OCI-LY3 (cell line): Measurements from ENCODE around the gene FANCE.

Source experiments
- H2AFZ ChIP-seq: fragments of 200-600, 300-600 bp; shearing (Covaris generic); 2 replicates; pipeline ENCODE4 v1.6.0; 2014; ENCODE audit warnings: antibody characterized with exemption, low read depth, low read length
- H3K27ac ChIP-seq: fragments of 200-600, 300-600 bp; sonication (generic); 2 replicates; pipeline ENCODE4 v1.5.1; 2014; ENCODE audit warnings: mild to moderate bottlenecking, low read length, moderate library complexity, mixed read lengths
- H3K27me3 ChIP-seq: fragments of 200-600, 300-600 bp; sonication (generic); 2 replicates; pipeline ENCODE4 v1.6.1; 2014; ENCODE audit warnings: low read depth, low read length, mixed read lengths
- H3K36me3 ChIP-seq: fragments of 200-600, 300-600 bp; sonication (generic); replicated peaks from 2 replicates; pipeline ENCODE3; 2014; ENCODE audit warnings: low read depth, low read length, mixed read lengths
- H3K4me1 ChIP-seq: fragments of 300-600, 200-600 bp; sonication (generic); 2 replicates; pipeline ENCODE4 v1.6.1; 2014; ENCODE audit warnings: low read length, mixed read lengths
- H3K4me2 ChIP-seq: fragments of 200-600, 300-600 bp; sonication (generic); 2 replicates; pipeline ENCODE4 v1.6.1; 2014; ENCODE audit warnings: low read length, mixed read lengths
- H3K4me3 ChIP-seq: fragments of 300-600, 200-600 bp; sonication (generic); 2 replicates; pipeline ENCODE4 v1.5.1; 2014; ENCODE audit warnings: antibody characterized with exemption, mild to moderate bottlenecking, low read length, moderate library complexity
- H3K79me2 ChIP-seq: fragments of 300-600, 200-600 bp; shearing (Covaris generic); 2 replicates; pipeline ENCODE4 v1.6.1; 2014; ENCODE audit warnings: mild to moderate bottlenecking, low read length, mixed read lengths
- H3K9ac ChIP-seq: fragments of 300-600, 200-600 bp; shearing (Covaris generic); 2 replicates; pipeline ENCODE4 v1.6.0; 2014; ENCODE audit warnings: mild to moderate bottlenecking, low read length, moderate library complexity
- H3K9me3 ChIP-seq: fragments of 200-600, 300-600 bp; shearing (Covaris generic); 2 replicates; pipeline ENCODE4 v1.6.1; 2014; ENCODE audit warnings: low read length, mixed read lengths; ENCODE audit not compliant: insufficient read depth
- H4K20me1 ChIP-seq: fragments of 200-600, 300-600 bp; sonication (generic); 2 replicates; pipeline ENCODE4 v1.6.1; 2016; ENCODE audit warnings: low read length, mixed read lengths; ENCODE audit not compliant: insufficient read depth
- EZH2phosphoT487 ChIP-seq: fragments of 200-600 bp; shearing (Covaris generic); IDR thresholded peaks from 2 replicates; pipeline ENCODE4 v1.6.1; 2018; ENCODE audit warnings: antibody characterized with exemption, mixed run types, low read depth
- TF ChIP-seq, protein P1 (sequence below): fragments of 200-600, 300-600 bp; sonication (generic); IDR thresholded peaks from 2 replicates; pipeline ENCODE4 v1.5.1; 2014; ENCODE audit warnings: antibody characterized with exemption, low read length, low read depth

Gene FANCE

DNA sequence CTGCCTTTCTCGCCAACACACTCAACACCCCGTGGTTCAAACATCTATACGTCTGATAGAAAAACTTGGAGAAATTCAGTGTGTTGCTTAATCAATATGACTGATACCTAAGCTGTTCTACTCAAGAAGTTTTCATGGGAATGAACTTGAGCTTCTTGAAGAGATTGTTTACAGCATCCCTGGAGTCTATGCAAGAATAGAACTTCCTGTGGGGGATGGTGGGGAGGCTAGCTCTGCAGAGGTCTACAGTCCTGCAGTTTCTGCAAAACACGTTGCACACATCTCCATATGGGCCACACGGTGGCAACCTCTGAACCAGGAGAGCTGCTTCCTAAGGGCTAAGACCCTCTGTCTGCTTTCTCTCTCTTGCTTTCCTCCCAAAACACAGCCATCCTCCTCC lies 32.7 kb upstream of the FANCE start:
- no peak overlapping the region for H3K27ac ChIP-seq
- no peaks in the 10 kb centered on the region for H3K27me3 ChIP-seq
- H3K9me3 ChIP-seq, result no peaks in the 10 kb centered on the region
- H4K20me1 ChIP-seq, result no peaks in the 10 kb centered on the region
- no peak overlapping the region for H3K9ac ChIP-seq
- H2AFZ ChIP-seq, result no peak overlapping the region
- H3K36me3 ChIP-seq, result no peaks in the 10 kb centered on the region
- no peaks in the 10 kb centered on the region for H3K4me1 ChIP-seq
- TF ChIP-seq, protein P1, sequence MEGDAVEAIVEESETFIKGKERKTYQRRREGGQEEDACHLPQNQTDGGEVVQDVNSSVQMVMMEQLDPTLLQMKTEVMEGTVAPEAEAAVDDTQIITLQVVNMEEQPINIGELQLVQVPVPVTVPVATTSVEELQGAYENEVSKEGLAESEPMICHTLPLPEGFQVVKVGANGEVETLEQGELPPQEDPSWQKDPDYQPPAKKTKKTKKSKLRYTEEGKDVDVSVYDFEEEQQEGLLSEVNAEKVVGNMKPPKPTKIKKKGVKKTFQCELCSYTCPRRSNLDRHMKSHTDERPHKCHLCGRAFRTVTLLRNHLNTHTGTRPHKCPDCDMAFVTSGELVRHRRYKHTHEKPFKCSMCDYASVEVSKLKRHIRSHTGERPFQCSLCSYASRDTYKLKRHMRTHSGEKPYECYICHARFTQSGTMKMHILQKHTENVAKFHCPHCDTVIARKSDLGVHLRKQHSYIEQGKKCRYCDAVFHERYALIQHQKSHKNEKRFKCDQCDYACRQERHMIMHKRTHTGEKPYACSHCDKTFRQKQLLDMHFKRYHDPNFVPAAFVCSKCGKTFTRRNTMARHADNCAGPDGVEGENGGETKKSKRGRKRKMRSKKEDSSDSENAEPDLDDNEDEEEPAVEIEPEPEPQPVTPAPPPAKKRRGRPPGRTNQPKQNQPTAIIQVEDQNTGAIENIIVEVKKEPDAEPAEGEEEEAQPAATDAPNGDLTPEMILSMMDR, result no peak
- TF ChIP-seq EZH2phosphoT487, result no peak
- no peaks in the 10 kb centered on the region for H3K79me2 ChIP-seq
- no peak overlapping the region for H3K4me2 ChIP-seq
- H3K4me3 ChIP-seq, result no peak overlapping the region

DNA sequence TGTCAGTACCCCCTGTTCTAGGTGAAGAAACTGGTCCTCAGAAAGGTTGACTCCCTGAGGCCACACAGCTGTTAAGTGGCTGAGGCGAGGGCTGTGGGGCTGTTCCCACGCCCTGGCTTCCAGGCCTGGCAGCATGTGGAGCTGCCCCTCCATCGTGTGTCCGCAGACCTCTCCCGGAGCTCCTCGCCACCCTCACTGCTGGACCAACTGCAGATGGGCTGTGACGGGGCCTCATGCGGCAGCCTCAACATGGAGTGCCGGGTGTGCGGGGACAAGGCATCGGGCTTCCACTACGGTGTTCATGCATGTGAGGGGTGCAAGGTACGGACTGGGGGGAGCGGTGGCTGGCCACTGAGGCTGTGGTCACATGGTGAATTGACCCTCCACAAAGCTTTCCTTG lies 32.2 kb upstream of the FANCE start:
- Histone ChIP-seq H3K4me3 (no peak overlapping the region), H3K27me3 (no peaks in the 10 kb centered on the region), H3K79me2 (no peaks in the 10 kb centered on the region), H3K9me3 (no peaks in the 10 kb centered on the region), H3K27ac (no peak overlapping the region), H3K4me1 (no peaks in the 10 kb centered on the region), H4K20me1 (no peaks in the 10 kb centered on the region), H3K4me2 (no peak overlapping the region), H3K36me3 (no peaks in the 10 kb centered on the region), H3K9ac (no peak overlapping the region), H2AFZ (no peak overlapping the region)
- TF ChIP-seq, protein P1, result no peak
- no peak for TF ChIP-seq EZH2phosphoT487

DNA sequence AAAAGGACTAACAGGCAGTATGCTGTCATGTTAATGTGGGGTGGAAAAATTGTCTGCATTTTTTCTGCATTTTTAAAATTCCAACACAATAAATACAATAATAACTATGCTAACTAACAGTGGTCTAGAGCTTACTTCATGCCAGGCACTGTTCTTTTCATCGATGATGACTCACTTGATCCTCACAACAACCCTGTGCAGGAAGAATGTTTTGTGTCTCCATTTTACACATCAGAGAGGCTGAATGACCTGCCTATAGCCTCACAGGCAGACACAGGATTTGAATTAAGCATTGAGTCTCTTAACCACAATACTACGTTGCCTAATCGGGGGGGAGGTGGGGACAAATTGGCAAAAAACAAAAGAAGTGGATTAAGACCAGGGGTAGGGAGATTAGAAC lies 26.9 kb upstream of the FANCE start:
- Histone ChIP-seq H3K79me2 (no peaks in the 10 kb centered on the region), H3K4me2 (no peak overlapping the region), H3K36me3 (no peaks in the 10 kb centered on the region), H3K27me3 (no peaks in the 10 kb centered on the region), H4K20me1 (no peaks in the 10 kb centered on the region), H3K4me1 (peaks cover 5% of the 10 kb centered on the region; the same call in 1 of the 2 replicates), H2AFZ (no peak overlapping the region), H3K27ac (no peak overlapping the region), H3K9me3 (no peaks in the 10 kb centered on the region), H3K4me3 (no peak overlapping the region), H3K9ac (no peak overlapping the region)
- TF ChIP-seq, protein P1, result no peak
- TF ChIP-seq EZH2phosphoT487, result no peak

DNA sequence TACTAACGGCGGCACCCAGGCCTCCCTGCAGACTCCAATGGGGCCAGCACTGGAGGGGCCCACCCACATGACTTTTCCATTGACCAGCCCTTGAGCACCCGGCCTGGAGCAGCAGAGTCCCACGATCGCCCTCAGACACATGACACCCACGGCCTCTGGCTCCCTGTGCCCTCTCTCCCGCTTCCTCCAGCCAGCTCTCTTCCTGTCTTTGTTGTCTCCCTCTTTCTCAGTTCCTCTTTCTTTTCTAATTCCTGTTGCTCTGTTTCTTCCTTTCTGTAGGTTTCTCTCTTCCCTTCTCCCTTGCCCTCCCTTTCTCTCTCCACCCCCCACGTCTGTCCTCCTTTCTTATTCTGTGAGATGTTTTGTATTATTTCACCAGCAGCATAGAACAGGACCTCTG lies 26.1 kb upstream of the FANCE start:
- H4K20me1 ChIP-seq, result no peaks in the 10 kb centered on the region
- TF ChIP-seq, protein P1, result no peak
- no peak for TF ChIP-seq EZH2phosphoT487
- H3K36me3 ChIP-seq, result no peaks in the 10 kb centered on the region
- no peak overlapping the region for H2AFZ ChIP-seq
- H3K27me3 ChIP-seq, result no peaks in the 10 kb centered on the region
- H3K9ac ChIP-seq, result no peak overlapping the region
- no peak overlapping the region for H3K27ac ChIP-seq
- no peaks in the 10 kb centered on the region for H3K79me2 ChIP-seq
- H3K4me3 ChIP-seq, result no peak overlapping the region
- no peak overlapping the region for H3K4me2 ChIP-seq
- H3K9me3 ChIP-seq, result no peaks in the 10 kb centered on the region
- H3K4me1 ChIP-seq, result peaks cover 5% of the 10 kb centered on the region; the same call in 1 of the 2 replicates
